Brain microvascular endothelial cell (primary cell): Measurements from ENCODE around the gene BPHL.

ENCODE experiments used
- DNase-seq: peaks from one replicate; pipeline ENCODE4 v3.0.0-alpha.2; 2020
- H3K27ac ChIP-seq: fragments of 250-450 bp; sonication (Bioruptor Pico); 2 replicates; pipeline ENCODE4 v1.5.1; 2020; ENCODE audit warnings: mild to moderate bottlenecking, moderate library complexity
- H3K27me3 ChIP-seq: fragments of 250-450 bp; sonication (Bioruptor Pico); replicated peaks from 2 replicates; pipeline ENCODE4 v1.5.1; 2020; ENCODE audit warnings: mild to moderate bottlenecking
- H3K36me3 ChIP-seq: fragments of 250-450 bp; sonication (Bioruptor Pico); replicated peaks from 2 replicates; pipeline ENCODE4 v1.5.1; 2020; ENCODE audit warnings: mild to moderate bottlenecking
- H3K4me3 ChIP-seq: 2 replicates; pipeline ENCODE4 v1.5.1; 2011; ENCODE audit warnings: low read depth, mild to moderate bottlenecking, control low read depth, low read length, moderate library complexity
- in situ Hi-C: cut with HindIII; loops from 2 replicates; pipeline ENCODE4 v1.10.0; 2017; ENCODE audit warnings: low sequenced_read_pairs, low pct_ligation_motif_present
- TF ChIP-seq, protein P1 (sequence below): IDR thresholded peaks from 2 replicates; pipeline ENCODE4 v1.5.1; 2011; ENCODE audit warnings: low read depth, mild to moderate bottlenecking, moderate library complexity, low read length, control low read depth, inconsistent platforms; ENCODE audit errors: missing control alignments

Gene BPHL

DNA sequence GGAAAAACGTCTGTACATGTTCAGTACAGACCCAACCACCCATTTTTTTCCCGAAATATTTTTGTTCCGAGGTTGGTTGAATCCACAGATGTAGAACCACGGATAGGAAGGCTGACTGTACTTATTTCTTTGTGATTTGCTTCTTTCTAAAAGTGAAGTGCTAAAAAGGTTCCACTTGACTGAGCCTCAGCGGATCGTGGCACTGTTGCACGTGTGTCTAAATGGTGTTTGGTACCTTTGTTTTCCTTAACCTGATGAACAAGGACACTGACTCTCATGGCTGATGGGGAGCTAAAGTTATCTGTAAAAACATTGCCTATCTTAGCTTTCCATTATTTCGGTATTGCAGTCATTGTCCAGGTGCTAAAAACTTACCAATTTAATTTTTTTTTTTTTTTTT is 6.2 kb downstream of the BPHL start:
- H3K27me3 ChIP-seq = no peaks in the 10 kb centered on the region
- H3K4me3 ChIP-seq = no peak overlapping the region
- no peak overlapping the region for H3K27ac ChIP-seq
- in situ Hi-C loops = no loop called here
- no peaks in the 10 kb centered on the region for H3K36me3 ChIP-seq
- no peak for DNase-seq
- TF ChIP-seq, protein P1, sequence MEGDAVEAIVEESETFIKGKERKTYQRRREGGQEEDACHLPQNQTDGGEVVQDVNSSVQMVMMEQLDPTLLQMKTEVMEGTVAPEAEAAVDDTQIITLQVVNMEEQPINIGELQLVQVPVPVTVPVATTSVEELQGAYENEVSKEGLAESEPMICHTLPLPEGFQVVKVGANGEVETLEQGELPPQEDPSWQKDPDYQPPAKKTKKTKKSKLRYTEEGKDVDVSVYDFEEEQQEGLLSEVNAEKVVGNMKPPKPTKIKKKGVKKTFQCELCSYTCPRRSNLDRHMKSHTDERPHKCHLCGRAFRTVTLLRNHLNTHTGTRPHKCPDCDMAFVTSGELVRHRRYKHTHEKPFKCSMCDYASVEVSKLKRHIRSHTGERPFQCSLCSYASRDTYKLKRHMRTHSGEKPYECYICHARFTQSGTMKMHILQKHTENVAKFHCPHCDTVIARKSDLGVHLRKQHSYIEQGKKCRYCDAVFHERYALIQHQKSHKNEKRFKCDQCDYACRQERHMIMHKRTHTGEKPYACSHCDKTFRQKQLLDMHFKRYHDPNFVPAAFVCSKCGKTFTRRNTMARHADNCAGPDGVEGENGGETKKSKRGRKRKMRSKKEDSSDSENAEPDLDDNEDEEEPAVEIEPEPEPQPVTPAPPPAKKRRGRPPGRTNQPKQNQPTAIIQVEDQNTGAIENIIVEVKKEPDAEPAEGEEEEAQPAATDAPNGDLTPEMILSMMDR = no peak

DNA sequence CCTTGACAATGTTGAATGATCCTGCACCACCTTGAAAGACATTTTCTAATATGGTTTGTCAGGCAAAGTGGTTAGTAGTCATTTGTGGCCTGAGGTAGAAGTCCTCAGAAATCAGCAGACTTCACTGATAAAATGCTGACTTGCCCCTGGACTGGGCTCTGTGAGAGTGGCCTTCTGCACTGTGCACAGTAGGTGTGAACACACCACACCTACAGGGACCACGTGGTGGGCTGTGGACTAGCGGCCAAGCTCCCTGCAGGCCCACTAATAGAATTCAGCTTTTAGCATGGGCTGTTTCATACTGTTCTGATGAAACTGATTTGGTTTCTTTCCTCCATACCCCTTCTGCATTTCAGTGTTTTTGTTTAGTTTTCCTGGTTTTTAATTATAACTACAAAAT is 7.3 kb downstream of the BPHL start:
- TF ChIP-seq, protein P1 = no peak
- in situ Hi-C loops = no loop called here
- DNase-seq = no peak
- Histone ChIP-seq H3K27me3 (no peaks in the 10 kb centered on the region), H3K4me3 (no peak overlapping the region), H3K36me3 (no peaks in the 10 kb centered on the region), H3K27ac (no peak overlapping the region)

DNA sequence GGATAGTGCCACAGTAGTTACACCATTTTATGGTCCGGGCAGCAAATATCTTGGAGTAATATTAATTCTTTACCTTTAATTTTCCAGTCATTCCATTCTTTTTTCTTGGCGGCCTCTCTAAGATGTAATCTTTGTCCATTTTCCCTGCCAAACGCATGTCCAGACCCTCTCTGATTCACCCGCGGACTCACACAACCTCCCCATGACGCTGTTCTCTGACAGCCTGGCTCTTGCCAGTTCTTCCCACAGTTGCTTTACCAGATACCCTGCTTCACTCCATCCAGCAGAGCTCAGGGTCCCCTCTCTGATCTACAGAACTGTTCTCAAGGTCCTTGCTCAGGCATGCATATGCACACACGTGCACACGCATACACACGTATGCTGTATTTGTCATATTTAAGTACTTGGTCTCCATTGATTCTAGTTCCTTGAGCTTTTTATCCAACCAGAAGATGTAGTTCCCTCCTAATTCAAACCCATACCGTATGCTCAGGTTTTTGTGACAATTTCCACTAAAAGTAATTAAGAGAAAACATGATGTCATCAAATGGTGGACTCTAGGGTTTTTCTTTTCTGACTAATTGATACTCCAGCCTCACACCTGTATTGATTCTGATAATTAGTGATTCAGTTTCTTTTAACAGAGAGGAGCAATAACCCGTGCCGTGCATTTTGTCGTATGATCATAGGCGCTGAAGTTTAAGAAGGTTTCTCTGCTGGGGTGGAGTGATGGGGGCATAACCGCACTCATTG is 10.0 kb downstream of the BPHL start:
- in situ Hi-C loops = no loop called here
- TF ChIP-seq, protein P1 = no peak
- no peak for DNase-seq
- H3K27me3 ChIP-seq = no peaks in the 10 kb centered on the region
- H3K27ac ChIP-seq = no peak overlapping the region
- no peak overlapping the region for H3K4me3 ChIP-seq
- no peaks in the 10 kb centered on the region for H3K36me3 ChIP-seq

DNA sequence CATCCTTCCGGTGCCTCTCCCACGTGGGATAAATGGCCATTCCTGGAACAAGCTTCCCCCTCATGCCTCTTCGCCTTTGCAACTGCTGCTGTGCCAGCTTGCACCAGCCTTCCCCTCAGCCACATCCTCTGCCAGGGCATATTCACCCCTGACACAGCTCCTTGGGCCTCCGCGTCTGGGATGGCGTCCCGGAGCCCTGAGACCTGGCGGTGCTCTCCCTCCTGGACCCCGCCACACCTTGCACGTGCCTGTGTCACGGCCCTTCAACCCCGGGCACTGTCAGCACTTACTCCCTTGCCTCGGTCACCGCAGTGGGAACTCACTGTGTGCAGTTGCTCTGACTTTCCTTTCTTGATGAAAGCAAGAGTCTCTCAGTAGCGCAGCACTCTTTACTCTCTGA is 13.2 kb downstream of the BPHL start:
- Histone ChIP-seq H3K27ac (no peak overlapping the region), H3K27me3 (no peaks in the 10 kb centered on the region), H3K4me3 (no peak overlapping the region), H3K36me3 (no peaks in the 10 kb centered on the region)
- in situ Hi-C loops = no loop called here
- DNase-seq = no peak
- TF ChIP-seq, protein P1 = no peak

DNA sequence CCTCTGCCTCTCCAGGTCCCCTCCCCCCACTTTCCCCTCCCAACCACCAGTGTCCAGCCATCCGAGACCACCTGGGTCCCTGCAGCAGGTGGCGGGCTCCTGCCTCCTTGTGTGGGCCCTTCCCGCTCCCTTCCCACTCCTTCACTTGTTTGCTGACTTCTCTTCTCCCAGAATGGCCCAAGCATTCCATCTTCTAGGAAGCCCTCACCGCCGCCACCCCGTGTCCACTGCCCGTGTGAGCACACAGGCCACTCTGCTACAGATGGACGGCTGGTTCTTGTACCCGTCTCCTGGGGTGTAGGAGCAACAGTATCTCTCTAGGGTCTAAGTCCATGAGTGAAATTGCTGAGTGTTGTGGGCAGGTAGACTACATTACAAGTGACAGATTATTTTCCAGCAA is 15.0 kb downstream of the BPHL start:
- Histone ChIP-seq H3K27ac (no peak overlapping the region), H3K36me3 (no peaks in the 10 kb centered on the region), H3K27me3 (no peaks in the 10 kb centered on the region), H3K4me3 (no peak overlapping the region)
- in situ Hi-C loops = no loop called here
- DNase-seq = no peak
- TF ChIP-seq, protein P1 = no peak
